DMS53 (cell line): ENCODE data around the gene ING1.
"Not testable (repeated sequence)": the region's sequence is repeated elsewhere in the genome, so short reads cannot be mapped to it uniquely, and the experiment has no call there.

Experiments
- DNase-seq: peaks from one replicate; lab custom pipeline; 2025; lab: John Stamatoyannopoulos, UW

The ING1 gene

GRCh38 chr13:110695774-110696173 is 17.7 kb upstream of the ING1 start:
- not testable (repeated sequence) for DNase-seq

- no peak for DNase-seq
These were observed 16.7 kb upstream of the ING1 start for GRCh38 chr13:110696776-110697175.

GRCh38 chr13:110697842-110698241 is 15.7 kb upstream of the ING1 start:
- no peak for DNase-seq

GRCh38 chr13:110698689-110699088 is 14.8 kb upstream of the ING1 start:
- DNase-seq, result no peak

GRCh38 chr13:110699148-110700145 is 14.1 kb upstream of the ING1 start:
- DNase-seq, result no peak

- no peak for DNase-seq
These were observed 13.3 kb upstream of the ING1 start for GRCh38 chr13:110700186-110700585.

GRCh38 chr13:110700641-110701040 is 12.9 kb upstream of the ING1 start:
- no peak for DNase-seq

- DNase-seq, result not testable (repeated sequence)
These were observed 12.4 kb upstream of the ING1 start for GRCh38 chr13:110701061-110701460.

GRCh38 chr13:110702089-110702488 is 11.4 kb upstream of the ING1 start:
- DNase-seq, result no peak

GRCh38 chr13:110702591-110703526 is 10.6 kb upstream of the ING1 start:
- DNase-seq, result no peak

- DNase-seq, result no peak
These were observed 8.1 kb upstream of the ING1 start for GRCh38 chr13:110705356-110705825.

GRCh38 chr13:110705826-110706569 is 7.5 kb upstream of the ING1 start, which contains the start of gene CARS2:
TSS of gene CARS2 (minus strand) at chr13:110706116. CDS start at chr13:110706093, 23 bp downstream.
- peak; percentile 93 for DNase-seq

GRCh38 chr13:110706570-110707372 is 6.7 kb upstream of the ING1 start:
- no peak for DNase-seq

GRCh38 chr13:110712081-110712848 is 1.2 kb upstream of the ING1 start:
- DNase-seq, result peak; percentile 85

GRCh38 chr13:110712849-110713641 is 455 bp upstream of the ING1 start:
- peak; percentile 93 for DNase-seq

GRCh38 chr13:110713981-110714796 is 689 bp downstream of the ING1 start:
- DNase-seq, result peak; percentile 61

GRCh38 chr13:110714797-110715394 is 1.4 kb downstream of the ING1 start:
- DNase-seq, result peak; percentile 71
